Sigmoid colon (tissue), 7 donors: ENCODE measurements around the gene ADARB2. TPM values are rescaled to one million over a fixed set of nuclear protein-coding genes. Genes with fewer than 3 reads are reported as not detected.

ENCODE experiments used
- DNase-seq: peaks from one replicate; pipeline ENCODE4 v3.0.0-alpha.2; 2019
- H3K27ac ChIP-seq, 4 donors: fragments of 200-600 bp; sonication (generic); one replicate each; pipeline ENCODE4 v1.5.1; 2016 to 2019; ENCODE audit warnings: mild to moderate bottlenecking in 1 of 4
- H3K27me3 ChIP-seq, 3 donors: fragments of 200-600 bp; sonication (generic); one replicate each; pipeline ENCODE4 v1.5.1; 2019; ENCODE audit warnings: mild to moderate bottlenecking in 1 of 3
- H3K36me3 ChIP-seq, 4 donors: fragments of 200-600 bp; sonication (generic); one replicate each; pipeline ENCODE4 v1.5.1; 2016 to 2019
- H3K4me1 ChIP-seq, 4 donors: fragments of 200-600 bp; sonication (generic); one replicate each; pipeline ENCODE4 v1.5.1; 2017 to 2019
- H3K4me3 ChIP-seq, 4 donors: fragments of 200-600 bp; sonication (generic); one replicate each; pipeline ENCODE4 v1.5.1; 2017 to 2019; ENCODE audit warnings: mild to moderate bottlenecking in 2 of 4, moderate library complexity in 1 of 4
- H3K9me3 ChIP-seq, 4 donors: fragments of 200-600 bp in 3 of 4; sonication (generic) in 3 of 4; one replicate each; pipeline versions ENCODE4 v1.5.1 to v1.6.1; 2013 to 2019
- EP300 ChIP-seq, 4 donors: sonication (generic); formaldehyde crosslinking; IDR thresholded peaks; one replicate each; pipeline ENCODE4 v1.6.1; 2017; ENCODE audit warnings: antibody characterized with exemption in 4 of 4
- POLR2A ChIP-seq, 2 donors: fragments of 450-650 bp; IDR thresholded peaks; one replicate each; pipeline ENCODE4 v1.6.1; 2016; ENCODE audit warnings: antibody characterized with exemption in 2 of 2, mild to moderate bottlenecking in 2 of 2, moderate library complexity in 2 of 2
- POLR2AphosphoS5 ChIP-seq, 4 donors: sonication (generic); formaldehyde crosslinking; IDR thresholded peaks; one replicate each; pipeline ENCODE4 v1.6.1; 2017; ENCODE audit warnings: antibody characterized with exemption in 4 of 4
- WGBS, 2 donors: extraction: QIAGEN DNeasy Blood & Tissue Kit; methylation state at CpG; one replicate each; pipeline ENCODE4 v1.1.7; 2013; 5-methylcytosine and 5-hydroxymethylcytosine counted together
- intact Hi-C: fragments of 100-400 bp; cut with DNase I; formaldehyde crosslinking; loops from one replicate; pipeline ENCODE4 v1.15.1; 2023
- polyA plus RNA-seq, 3 donors: library from polyadenylated mRNA; stranded (reverse); fragments of 200-250 nt; gene quantifications; one replicate each; pipeline ENCODE4 v1.2.3, GENCODE V29; 2013
- total RNA-seq, 4 donors: library from RNA; depleted of rRNA; stranded (reverse); fragments of >200 nt; gene quantifications; one replicate each; pipeline ENCODE4 v1.1.0, GENCODE V29; 2016
- TF ChIP-seq, protein P1 (sequence below), 4 experiments: fragments of 450-650 bp in 3 of 4; fragments of 200-600 bp in 1 of 4; IDR thresholded peaks; one replicate each; pipeline ENCODE4 v1.5.1; 2016 to 2019; ENCODE audit warnings: antibody characterized with exemption in 4 of 4, mild to moderate bottlenecking in 3 of 4, moderate library complexity in 2 of 4
- donor health status: healthy with polysubstance abuse.
- donor health status: Bipolar disorder and iron deficiency.
- donor health status: healthy.

ADARB2 gene
- total and polyA plus RNA-seq, 7 donors = 0.60 to 5.9 (median 3.5) TPM; not detected in 1

DNA sequence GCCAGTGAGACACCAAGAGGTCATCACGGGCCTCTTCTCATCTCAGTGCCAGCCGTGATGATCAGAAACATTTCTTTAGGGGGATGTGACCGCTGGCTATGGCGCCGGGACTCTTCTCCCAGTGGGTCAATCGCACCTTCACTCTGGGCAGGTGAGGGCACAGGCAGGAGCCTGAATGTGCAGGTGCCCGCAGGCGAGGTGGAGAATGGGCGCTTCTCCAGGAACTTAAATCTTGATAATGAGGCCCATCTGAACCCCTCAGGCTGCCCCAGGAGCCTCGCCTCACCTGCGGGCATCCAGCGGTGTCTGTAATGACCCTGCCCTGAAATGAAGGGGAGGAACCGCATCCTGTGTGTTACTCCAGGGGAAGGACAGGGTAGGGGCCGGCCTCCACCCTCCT, 204.7 kb downstream of the ADARB2 start:
- peak; percentile 27 for DNase-seq
- WGBS, 2 donors = 81 to 88% methylated on average over 14 of the region's 14 CpGs

DNA sequence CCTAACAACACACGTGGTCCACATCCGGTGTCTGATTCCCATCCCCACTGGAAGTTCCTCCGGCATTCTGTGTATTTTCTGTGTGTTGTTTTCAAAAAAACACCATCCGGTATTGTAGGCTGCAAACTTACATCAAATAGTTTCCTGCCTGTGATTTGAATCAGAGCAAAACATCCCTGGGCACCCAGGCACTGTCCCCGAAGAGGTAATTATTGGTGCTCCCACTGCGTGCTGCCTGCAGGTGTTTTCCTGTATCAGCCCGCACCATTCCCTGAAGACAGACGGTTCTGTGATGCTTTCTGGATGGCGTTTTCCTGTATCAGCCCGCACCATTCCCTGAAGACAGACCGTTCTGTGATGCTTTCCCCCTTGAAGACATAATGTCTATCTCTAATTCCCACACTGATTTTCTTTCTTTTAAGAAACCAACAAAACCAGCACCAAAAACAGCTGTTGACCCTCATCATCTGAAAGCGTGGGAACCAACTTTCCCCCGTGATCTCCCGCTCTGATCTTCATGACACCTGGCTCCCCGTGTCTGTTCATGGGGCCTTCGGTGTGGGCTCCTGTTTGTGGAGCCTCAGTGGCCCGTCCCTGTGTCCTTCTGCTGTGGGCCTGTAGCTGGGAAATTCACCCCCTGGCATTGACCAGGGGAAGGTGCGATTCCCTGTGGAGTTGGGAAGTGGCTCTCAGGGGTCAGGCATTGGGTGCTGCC, 205.3 kb downstream of the ADARB2 start:
- TF ChIP-seq POLR2A (IDR thresholded peaks at IDR 0.05) = no peak
- Histone ChIP-seq H3K27me3 (peaks cover 0 to 8% (median 0%) of the 10 kb centered on the region in 3 donors), H3K4me1 (no peaks in the 10 kb centered on the region), H3K4me3 (no peak overlapping the region), H3K9me3 (no peaks in the 10 kb centered on the region), H3K36me3 (no peaks in the 10 kb centered on the region), H3K27ac (no peak overlapping the region)
- peak; percentile 29 for DNase-seq
- intact Hi-C loops = no loop called here
- 79 to 82% methylated on average over 18 of the region's 18 CpGs for WGBS, 2 donors

More for the DNA sequence above, 204.7 kb downstream of the ADARB2 start:
- H3K4me3 ChIP-seq = no peak overlapping the region
- H3K27ac ChIP-seq = no peak overlapping the region
- H3K27me3 ChIP-seq = peaks cover 0 to 6% (median 0%) of the 10 kb centered on the region in 3 donors
- H3K36me3 ChIP-seq = no peaks in the 10 kb centered on the region
- TF ChIP-seq, protein P1, sequence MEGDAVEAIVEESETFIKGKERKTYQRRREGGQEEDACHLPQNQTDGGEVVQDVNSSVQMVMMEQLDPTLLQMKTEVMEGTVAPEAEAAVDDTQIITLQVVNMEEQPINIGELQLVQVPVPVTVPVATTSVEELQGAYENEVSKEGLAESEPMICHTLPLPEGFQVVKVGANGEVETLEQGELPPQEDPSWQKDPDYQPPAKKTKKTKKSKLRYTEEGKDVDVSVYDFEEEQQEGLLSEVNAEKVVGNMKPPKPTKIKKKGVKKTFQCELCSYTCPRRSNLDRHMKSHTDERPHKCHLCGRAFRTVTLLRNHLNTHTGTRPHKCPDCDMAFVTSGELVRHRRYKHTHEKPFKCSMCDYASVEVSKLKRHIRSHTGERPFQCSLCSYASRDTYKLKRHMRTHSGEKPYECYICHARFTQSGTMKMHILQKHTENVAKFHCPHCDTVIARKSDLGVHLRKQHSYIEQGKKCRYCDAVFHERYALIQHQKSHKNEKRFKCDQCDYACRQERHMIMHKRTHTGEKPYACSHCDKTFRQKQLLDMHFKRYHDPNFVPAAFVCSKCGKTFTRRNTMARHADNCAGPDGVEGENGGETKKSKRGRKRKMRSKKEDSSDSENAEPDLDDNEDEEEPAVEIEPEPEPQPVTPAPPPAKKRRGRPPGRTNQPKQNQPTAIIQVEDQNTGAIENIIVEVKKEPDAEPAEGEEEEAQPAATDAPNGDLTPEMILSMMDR (IDR thresholded peaks at IDR 0.05) = no peak
- TF ChIP-seq POLR2A (IDR thresholded peaks at IDR 0.05) (no peak), EP300 (IDR thresholded peaks at IDR 0.05) (no peak), POLR2AphosphoS5 (IDR thresholded peaks at IDR 0.05) (no peak)
- intact Hi-C loops = no loop called here
- H3K9me3 ChIP-seq = no peaks in the 10 kb centered on the region
- H3K4me1 ChIP-seq = no peaks in the 10 kb centered on the region

DNA sequence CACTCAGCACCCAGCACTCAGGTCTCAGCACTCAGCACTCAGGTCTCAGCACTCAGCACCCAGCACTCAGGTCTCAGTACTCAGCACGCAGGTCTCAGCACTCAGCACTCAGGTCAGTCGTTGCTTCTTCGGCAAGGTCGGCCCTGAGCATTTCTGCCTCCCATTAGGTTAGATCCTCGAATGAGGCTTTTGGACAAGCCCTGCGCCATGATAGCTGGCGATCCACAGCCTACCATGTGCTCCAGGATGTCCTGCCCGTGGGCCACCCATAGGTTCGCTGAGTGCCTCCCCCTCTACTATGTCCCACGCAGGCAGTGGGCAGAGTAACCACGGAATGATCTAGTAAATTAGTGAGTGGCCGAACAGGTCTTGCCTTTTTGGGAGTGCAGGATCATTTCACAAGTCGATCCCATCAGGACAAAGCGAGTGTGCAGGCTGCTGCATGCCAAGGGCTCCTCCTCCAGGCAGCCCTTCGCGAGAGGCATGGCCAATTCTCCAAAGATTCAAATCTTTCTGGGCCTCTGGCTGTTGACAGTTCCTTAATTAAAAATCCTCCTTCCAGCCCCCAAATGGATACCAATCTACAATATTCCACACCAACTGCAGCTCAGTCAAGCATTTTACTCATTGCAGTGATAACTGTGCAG, 206.3 kb downstream of the ADARB2 start:
- intact Hi-C loops = no loop called here
- WGBS, 2 donors = 90% methylated on average over 16 of the region's 16 CpGs
- TF ChIP-seq EP300 (IDR thresholded peaks at IDR 0.05) (no peak), POLR2A (IDR thresholded peaks at IDR 0.05) (no peak), POLR2AphosphoS5 (IDR thresholded peaks at IDR 0.05) (no peak)
- TF ChIP-seq, protein P1 (IDR thresholded peaks at IDR 0.05) = no peak
- H3K4me3 ChIP-seq = no peak overlapping the region
- peak; percentile 19 for DNase-seq
- H3K27ac ChIP-seq = no peak overlapping the region
- no peaks in the 10 kb centered on the region for H3K36me3 ChIP-seq
- peaks cover 0 to 13% (median 0%) of the 10 kb centered on the region in 3 donors for H3K27me3 ChIP-seq
- H3K9me3 ChIP-seq = no peaks in the 10 kb centered on the region
- no peaks in the 10 kb centered on the region for H3K4me1 ChIP-seq

DNA sequence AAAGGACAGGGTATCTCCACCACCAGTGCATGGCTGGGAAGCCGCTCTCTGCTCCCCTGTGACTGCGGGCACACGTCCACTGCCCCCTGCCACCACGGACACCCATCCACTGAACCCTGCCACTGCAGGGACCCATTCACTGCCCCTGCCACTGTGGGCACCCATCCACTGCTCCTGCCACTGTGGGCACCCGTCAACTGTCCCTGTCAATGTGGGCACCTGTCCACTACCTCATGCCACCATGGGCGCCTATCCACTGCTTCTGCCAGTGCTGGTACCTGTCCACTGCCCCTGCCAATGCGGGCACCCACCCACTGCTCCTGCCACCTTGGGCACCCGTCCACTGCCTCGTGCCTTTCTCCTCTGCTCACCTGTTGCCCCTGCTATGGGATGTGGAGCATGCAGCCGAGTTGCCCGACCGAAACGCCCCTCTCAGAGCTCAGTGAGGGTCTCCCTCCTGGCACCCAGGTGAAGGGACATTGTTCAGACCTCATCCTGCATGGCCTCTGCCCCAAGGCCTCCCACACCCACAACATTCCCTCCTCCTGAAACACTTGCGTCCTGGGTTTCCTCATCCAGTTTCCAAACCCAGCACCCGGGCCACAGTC, 207.4 kb downstream of the ADARB2 start:
- no peaks in the 10 kb centered on the region for H3K36me3 ChIP-seq
- 89 to 90% methylated on average over 15 of the region's 15 CpGs for WGBS, 2 donors
- no peaks in the 10 kb centered on the region for H3K9me3 ChIP-seq
- peaks cover 0 to 13% (median 0%) of the 10 kb centered on the region in 3 donors for H3K27me3 ChIP-seq
- H3K4me1 ChIP-seq = no peaks in the 10 kb centered on the region
- intact Hi-C loops = no loop called here
- TF ChIP-seq POLR2AphosphoS5 (IDR thresholded peaks at IDR 0.05) (no peak), POLR2A (IDR thresholded peaks at IDR 0.05) (no peak), EP300 (IDR thresholded peaks at IDR 0.05) (no peak)
- TF ChIP-seq, protein P1 (IDR thresholded peaks at IDR 0.05) = no peak
- no peak overlapping the region for H3K27ac ChIP-seq
- peak; percentile 54 for DNase-seq
- H3K4me3 ChIP-seq = no peak overlapping the region

DNA sequence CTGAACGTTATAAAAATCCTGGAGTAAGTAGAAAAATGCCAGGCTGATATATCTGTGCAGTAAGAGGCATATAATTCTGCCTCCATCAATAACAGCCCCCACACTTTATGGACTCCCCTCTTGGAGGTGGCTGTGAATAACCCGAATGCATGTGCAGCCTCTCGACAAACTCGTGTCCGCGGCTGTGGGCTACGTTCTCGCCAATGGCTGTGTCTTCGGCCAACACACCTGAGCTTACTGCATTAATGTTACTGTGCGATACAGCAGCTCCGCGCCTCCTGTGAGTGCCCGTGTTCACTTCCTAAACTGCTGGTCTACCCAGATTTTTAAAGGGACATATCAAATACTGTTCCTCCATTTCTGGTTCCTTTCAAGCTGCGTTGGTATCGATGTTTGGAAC, 209.4 kb downstream of the ADARB2 start:
- H3K4me1 ChIP-seq = no peaks in the 10 kb centered on the region
- intact Hi-C loops = no loop called here
- WGBS, 2 donors = 85% methylated on average over 15 of the region's 15 CpGs
- peaks cover 0 to 13% (median 0%) of the 10 kb centered on the region in 3 donors for H3K27me3 ChIP-seq
- H3K4me3 ChIP-seq = no peak overlapping the region
- no peak overlapping the region for H3K27ac ChIP-seq
- DNase-seq = peak; percentile 52
- TF ChIP-seq, protein P1 (IDR thresholded peaks at IDR 0.05) = no peak
- no peaks in the 10 kb centered on the region for H3K36me3 ChIP-seq
- H3K9me3 ChIP-seq = no peaks in the 10 kb centered on the region
